Endothelial cell of umbilical vein (primary cell): ENCODE results near the gene ESYT2. TPM values are rescaled to one million over a fixed set of nuclear protein-coding genes. Genes with fewer than 3 reads are reported as not detected.

Experiments used
- BruUV-seq: library from RNA; stranded (reverse); fragments of 400-500 nt; replicated peaks from 2 replicates; lab custom pipeline; 2021; lab: Mats Ljungman, UMichigan
- CTCF ChIA-PET: fragments of 300-600, 350-600 bp; sonication (Branson Sonifier 250); formaldehyde crosslinking; loops from one replicate; lab custom pipeline; 2021; ENCODE audit warnings: antibody characterized with exemption, inconsistent platforms; lab: Charles Lee
- POLR2A ChIA-PET: fragments of 300-600, 350-600 bp; sonication (Branson Sonifier 250); formaldehyde crosslinking; loops from one replicate; lab custom pipeline; 2021; ENCODE audit warnings: antibody characterized with exemption, inconsistent platforms; lab: Charles Lee
- DNase-seq: peaks from one replicate; pipeline ENCODE4 v3.0.0-alpha.2; 2011; ENCODE audit warnings: low read depth, low spot score
- FAIRE-seq: peaks from 2 replicates; lab custom pipeline; 2011; peaks lifted over from hg19 to GRCh38; lab: Jason Lieb, UNC
- H2AFZ ChIP-seq: 2 replicates; pipeline ENCODE4 v1.6.0; 2012; ENCODE audit warnings: low read depth, low read length, control low read depth, inconsistent platforms
- H3K27ac ChIP-seq: 2 replicates; pipeline ENCODE4 v1.5.1; 2011; ENCODE audit warnings: low read depth, mild to moderate bottlenecking, control low read depth, low read length, moderate library complexity; ENCODE audit not compliant: insufficient read depth
- H3K27me3 ChIP-seq, 2 experiments: 2 replicates each; pipeline versions ENCODE4 v1.6.0 to v1.6.1; 2011; ENCODE audit warnings: low read length in 2 of 2, mixed read lengths in 1 of 2; ENCODE audit not compliant: control insufficient read depth in 2 of 2, insufficient read depth in 2 of 2
- H3K36me3 ChIP-seq, 2 experiments: 2 replicates in 1 of 2; 3 replicates in 1 of 2; pipeline ENCODE4 v1.5.1; 2011; ENCODE audit warnings: low read length in 2 of 2, mild to moderate bottlenecking in 1 of 2, moderate library complexity in 1 of 2; ENCODE audit not compliant: control insufficient read depth in 2 of 2, insufficient read depth in 2 of 2; ENCODE audit errors: extremely low read depth in 1 of 2
- H3K4me1 ChIP-seq: 3 replicates; pipeline ENCODE4 v1.5.1; 2011; ENCODE audit warnings: mild to moderate bottlenecking, low read length; ENCODE audit not compliant: control insufficient read depth, insufficient read depth; ENCODE audit errors: extremely low read depth
- H3K4me2 ChIP-seq: 2 replicates; pipeline ENCODE4 v1.6.1; 2011; ENCODE audit warnings: low read length, control low read depth, mixed read lengths; ENCODE audit not compliant: insufficient read depth
- H3K4me3 ChIP-seq, 3 experiments: fragments of 200-600 bp in 1 of 3; sonication (generic), shearing (Covaris generic) in 1 of 3; replicated peaks in 1 of 3; 2 replicates each; pipeline ENCODE4 v1.5.1; 2011 to 2016; ENCODE audit warnings: control low read depth in 3 of 3, low read length in 3 of 3, mild to moderate bottlenecking in 2 of 3, inconsistent platforms in 1 of 3, low read depth in 1 of 3, moderate library complexity in 1 of 3; ENCODE audit not compliant: insufficient read depth in 1 of 3
- H3K79me2 ChIP-seq: 2 replicates; pipeline ENCODE4 v1.6.0; 2012; ENCODE audit warnings: low read length, inconsistent platforms; ENCODE audit not compliant: control insufficient read depth, insufficient read depth
- H3K9ac ChIP-seq: replicated peaks from 2 replicates; pipeline ENCODE3; 2011; ENCODE audit warnings: low read length, control low read depth; ENCODE audit not compliant: insufficient read depth; ENCODE audit errors: extremely low read depth
- H3K9me1 ChIP-seq: replicated peaks from 3 replicates; pipeline ENCODE4 v1.6.0; 2011; ENCODE audit warnings: mild to moderate bottlenecking, low read length; ENCODE audit not compliant: control insufficient read depth, insufficient read depth; ENCODE audit errors: extremely low read depth
- H3K9me3 ChIP-seq: replicated peaks from 2 replicates; pipeline ENCODE4 v1.5.1; 2012; ENCODE audit warnings: low read length, inconsistent platforms; ENCODE audit not compliant: control insufficient read depth, insufficient read depth
- H4K20me1 ChIP-seq: replicated peaks from 2 replicates; pipeline ENCODE3; 2011; ENCODE audit warnings: mild to moderate bottlenecking, low read length; ENCODE audit not compliant: control insufficient read depth, insufficient read depth; ENCODE audit errors: extremely low read depth
- CTCF ChIP-seq, 2 donors: IDR thresholded peaks; 1 replicate in 1 of 2; 2 replicates in 1 of 2; pipeline ENCODE4 v1.5.1; 2011; ENCODE audit warnings: low read length in 2 of 2, mild to moderate bottlenecking in 2 of 2, moderate library complexity in 2 of 2, control low read depth in 1 of 2, inconsistent platforms in 1 of 2, low read depth in 1 of 2; ENCODE audit not compliant: insufficient read depth in 1 of 2; ENCODE audit errors: extremely low read depth in 1 of 2
- EZH2 ChIP-seq: IDR thresholded peaks from 2 replicates; pipeline ENCODE4 v1.6.1; 2012; ENCODE audit warnings: borderline replicate concordance, low read depth, mild to moderate bottlenecking, moderate library complexity, low read length, inconsistent platforms; ENCODE audit not compliant: severe bottlenecking
- FOS ChIP-seq: IDR thresholded peaks from 2 replicates; pipeline ENCODE4 v1.6.1; 2011; ENCODE audit warnings: mild to moderate bottlenecking, low read length, moderate library complexity, borderline replicate concordance; ENCODE audit not compliant: insufficient read depth
- GATA2 ChIP-seq: IDR thresholded peaks from 2 replicates; pipeline ENCODE4 v1.7.0; 2011; ENCODE audit warnings: low read depth, mild to moderate bottlenecking, moderate library complexity, mixed read lengths, low read length; ENCODE audit not compliant: insufficient read length, insufficient read depth
- JUN ChIP-seq: IDR thresholded peaks from 2 replicates; pipeline ENCODE4 v1.6.1; 2011; ENCODE audit warnings: borderline replicate concordance, low read depth; ENCODE audit not compliant: insufficient read length, insufficient read depth
- MAX ChIP-seq: IDR thresholded peaks from 2 replicates; pipeline ENCODE4 v1.6.1; 2011; ENCODE audit not compliant: insufficient read depth, insufficient read length
- MYC ChIP-seq: IDR thresholded peaks from one replicate; pipeline ENCODE4 v1.6.1; 2011; ENCODE audit warnings: mild to moderate bottlenecking, low read depth, low read length
- POLR2A ChIP-seq: IDR thresholded peaks from 2 replicates; pipeline ENCODE4 v1.6.1; 2012; ENCODE audit warnings: low read depth, mild to moderate bottlenecking, control low read depth, low read length
- POLR2AphosphoS5 ChIP-seq: IDR thresholded peaks from 2 replicates; pipeline ENCODE4 v1.6.1; 2012; ENCODE audit warnings: low read depth, mild to moderate bottlenecking, control low read depth, low read length, moderate library complexity; ENCODE audit not compliant: insufficient read depth
- dilution Hi-C: fragments of 300-500 bp; cut with MboI; formaldehyde crosslinking; loops from one replicate; pipeline ENCODE4 v1.15.0; 2019; ENCODE audit warnings: low sequenced_read_pairs; ENCODE audit not compliant: extremely low pct_ligation_motif_present
- intact Hi-C: fragments of 100-400 bp; cut with micrococcal nuclease; formaldehyde crosslinking; loops from one replicate; pipeline ENCODE4 v1.10.0; 2022
- polyA plus RNA-seq, 4 experiments: library from polyadenylated mRNA; depleted of rRNA in 3 of 4; stranded (reverse) in 3 of 4; unstranded in 1 of 4; fragments of >200 nt; gene quantifications; 2 replicates each; pipeline versions ENCODE4 v1.2.1 to v1.2.3, GENCODE V29; 2011 to 2012; ENCODE audit warnings: missing spikeins in 1 of 4
- total RNA-seq: library from RNA; stranded (reverse); gene quantifications from 2 replicates; pipeline ENCODE4 v1.2.3, GENCODE V29; 2021

Gene ESYT2
- total and polyA plus RNA-seq, 2 donors (not counting 3 experiments of a cell fraction or from before 2014, with no cell fraction given), result 18.8 to 46.6 TPM

- no peaks in the 10 kb centered on the region for H3K9me1 ChIP-seq
- dilution Hi-C loops (no loop called here), intact Hi-C loops (no loop called here)
- no peaks in the 10 kb centered on the region for H3K9me3 ChIP-seq
- no peak overlapping the region for H3K4me3 ChIP-seq
- no TSS peak for BruUV-seq
- H3K27me3 ChIP-seq, result no peaks in the 10 kb centered on the region
- H4K20me1 ChIP-seq, result peaks cover 3% of the 10 kb centered on the region
- no peak overlapping the region for H3K9ac ChIP-seq
- ChIA-PET POLR2A (no interaction called here), CTCF (interaction anchor here (0.6 to 1.5 kb wide), 6 partner anchors 10 to 119 kb away, joined by 3 to 5 read pairs (median 3); no protein-coding TSS in a partner anchor)
- H3K4me2 ChIP-seq, result no peak overlapping the region
- no peak for FAIRE-seq
- peaks cover 45% of the 10 kb centered on the region for H3K4me1 ChIP-seq
- H3K36me3 ChIP-seq, result no peaks in the 10 kb centered on the region
- peak overlapping the region; percentile 1 for H2AFZ ChIP-seq
- peaks cover 77% of the 10 kb centered on the region for H3K79me2 ChIP-seq
- DNase-seq, result no peak
- TF ChIP-seq JUN, result no peak
- no peak for TF ChIP-seq POLR2A
- peak overlapping the region; percentile 55 for H3K27ac ChIP-seq
Observed at GRCh38 chr7:158815083-158815799, 14.1 kb downstream of the ESYT2 start.

- Histone ChIP-seq H3K4me3 (no peak overlapping the region), H3K9ac (no peak overlapping the region), H3K27me3 (no peaks in the 10 kb centered on the region), H3K9me1 (no peaks in the 10 kb centered on the region), H4K20me1 (peaks cover 3% of the 10 kb centered on the region), H3K4me1 (peaks cover 39% of the 10 kb centered on the region), H3K36me3 (no peaks in the 10 kb centered on the region), H3K4me2 (no peak overlapping the region), H3K27ac (peak overlapping the region; percentile 55), H3K9me3 (no peaks in the 10 kb centered on the region), H2AFZ (no peak overlapping the region), H3K79me2 (peaks cover 76% of the 10 kb centered on the region)
- BruUV-seq, result no TSS peak
- FAIRE-seq (no peak), DNase-seq (no peak)
- ChIA-PET CTCF (interaction anchor here (0.7 to 1.2 kb wide), 3 partner anchors 21 to 118 kb away, joined by 3 read pairs; no protein-coding TSS in a partner anchor), POLR2A (no interaction called here)
- intact Hi-C loops (no loop called here), dilution Hi-C loops (no loop called here)
- TF ChIP-seq MYC, result no peak
- TF ChIP-seq JUN, result no peak
- no peak for TF ChIP-seq POLR2AphosphoS5
- no peak for TF ChIP-seq FOS
- no peak for TF ChIP-seq EZH2
- TF ChIP-seq CTCF (IDR thresholded peaks at IDR 0.05; ENCODE audit: extremely low read depth in 1 of 2, insufficient read depth in 1 of 2, low read depth in 1 of 2, low read length in 2 of 2), result no peak
- TF ChIP-seq MAX, result no peak
- no peak for TF ChIP-seq POLR2A
- no peak for TF ChIP-seq GATA2
Observed at GRCh38 chr7:158814637-158815036, 14.7 kb downstream of the ESYT2 start.
